Mesenchymal stem cell (in vitro differentiated cells and primary cell): ENCODE results near the gene ZNF607.
A peak's percentile ranks its signal among the peaks of the same experiment; 100 is the strongest.

Source experiments
- DNase-seq: peaks from one replicate; pipeline ENCODE4 v3.0.0-alpha.2; 2013
- H2AFZ ChIP-seq: one replicate; pipeline ENCODE4 v1.6.1; 2013; ENCODE audit warnings: low read depth, mild to moderate bottlenecking, control low read depth, inconsistent platforms, low read length, moderate library complexity
- H2AK5ac ChIP-seq: 2 replicates; pipeline ENCODE4 v1.6.1; 2013; ENCODE audit warnings: low read length, moderate library complexity, mild to moderate bottlenecking, inconsistent platforms; ENCODE audit not compliant: severe bottlenecking
- H2BK120ac ChIP-seq: one replicate; pipeline ENCODE4 v1.6.1; 2013; ENCODE audit warnings: low read depth, mild to moderate bottlenecking, inconsistent platforms, low read length, moderate library complexity
- H2BK12ac ChIP-seq, 2 experiments: one replicate each; pipeline ENCODE4 v1.6.1; 2013; ENCODE audit warnings: inconsistent platforms in 2 of 2, low read length in 2 of 2, mild to moderate bottlenecking in 2 of 2, moderate library complexity in 2 of 2, control low read depth in 1 of 2
- H2BK15ac ChIP-seq: one replicate; pipeline ENCODE4 v1.6.1; 2013; ENCODE audit warnings: mild to moderate bottlenecking, low read depth, inconsistent platforms; ENCODE audit not compliant: poor library complexity, severe bottlenecking
- H2BK5ac ChIP-seq: 2 replicates; pipeline ENCODE4 v1.6.1; 2013; ENCODE audit warnings: low read depth, mild to moderate bottlenecking, low read length, control low read depth, inconsistent platforms; ENCODE audit not compliant: poor library complexity, severe bottlenecking
- H3K14ac ChIP-seq, 2 experiments: one replicate each; pipeline ENCODE4 v1.6.1; 2013; ENCODE audit warnings: inconsistent platforms in 2 of 2, low read length in 2 of 2, control low read depth in 1 of 2, mild to moderate bottlenecking in 1 of 2, moderate library complexity in 1 of 2
- H3K18ac ChIP-seq, 2 experiments: one replicate each; pipeline ENCODE4 v1.6.1; 2013; ENCODE audit warnings: inconsistent platforms in 2 of 2, low read length in 2 of 2, control low read depth in 1 of 2, low read depth in 1 of 2, mild to moderate bottlenecking in 1 of 2
- H3K23ac ChIP-seq, 2 experiments: one replicate each; pipeline ENCODE4 v1.6.1; 2013; ENCODE audit warnings: inconsistent platforms in 2 of 2, low read length in 2 of 2, mild to moderate bottlenecking in 2 of 2, moderate library complexity in 2 of 2, control low read depth in 1 of 2
- H3K27ac ChIP-seq: 2 replicates; pipeline ENCODE4 v1.5.1; 2013; ENCODE audit warnings: mild to moderate bottlenecking, moderate library complexity, low read length, control low read depth, inconsistent platforms; ENCODE audit not compliant: poor library complexity, severe bottlenecking
- H3K27me3 ChIP-seq, 2 experiments: 2 replicates each; pipeline versions ENCODE4 v1.6.1 to v1.7.0; 2013; ENCODE audit warnings: low read length in 2 of 2, mild to moderate bottlenecking in 2 of 2, moderate library complexity in 2 of 2, control low read depth in 1 of 2, inconsistent platforms in 1 of 2; ENCODE audit not compliant: control insufficient read depth in 1 of 2, insufficient read depth in 1 of 2
- H3K36me3 ChIP-seq, 2 experiments: 2 replicates each; pipeline versions ENCODE4 v1.6.1 to v1.7.0; 2013; ENCODE audit warnings: low read length in 2 of 2, control low read depth in 1 of 2, inconsistent platforms in 1 of 2, low read depth in 1 of 2, mild to moderate bottlenecking in 1 of 2; ENCODE audit not compliant: insufficient read depth in 2 of 2, control insufficient read depth in 1 of 2
- H3K4ac ChIP-seq, 2 experiments: one replicate each; pipeline ENCODE4 v1.6.1; 2013; ENCODE audit warnings: inconsistent platforms in 2 of 2, low read length in 2 of 2, mild to moderate bottlenecking in 2 of 2, moderate library complexity in 2 of 2, control low read depth in 1 of 2, low read depth in 1 of 2
- H3K4me1 ChIP-seq: 2 replicates; pipeline ENCODE4 v1.6.1; 2013; ENCODE audit warnings: low read depth, low read length, control low read depth; ENCODE audit not compliant: control insufficient read depth, insufficient read depth
- H3K4me2 ChIP-seq: 2 replicates; pipeline ENCODE4 v1.6.1; 2013; ENCODE audit warnings: low read length, mild to moderate bottlenecking, inconsistent platforms; ENCODE audit not compliant: poor library complexity, severe bottlenecking
- H3K4me3 ChIP-seq, 2 experiments: 2 replicates each; pipeline versions ENCODE4 v1.5.1 to v1.7.0; 2013; ENCODE audit warnings: low read length in 2 of 2, mild to moderate bottlenecking in 2 of 2, control low read depth in 1 of 2, low read depth in 1 of 2; ENCODE audit not compliant: insufficient read depth in 1 of 2
- H3K79me1 ChIP-seq: replicated peaks from 2 replicates; pipeline ENCODE4 v1.6.1; 2013; ENCODE audit warnings: mild to moderate bottlenecking, control low read depth, low read length, inconsistent platforms; ENCODE audit not compliant: poor library complexity, severe bottlenecking
- H3K9ac ChIP-seq: 2 replicates; pipeline ENCODE4 v1.7.0; 2013; ENCODE audit warnings: mild to moderate bottlenecking, low read length, moderate library complexity
- H3K9me3 ChIP-seq: 2 replicates; pipeline ENCODE4 v1.7.0; 2013; ENCODE audit warnings: mild to moderate bottlenecking, low read length; ENCODE audit not compliant: control insufficient read depth
- H4K8ac ChIP-seq: one replicate; pipeline ENCODE4 v1.6.1; 2013; ENCODE audit warnings: inconsistent platforms, mild to moderate bottlenecking, low read length, moderate library complexity
- H4K91ac ChIP-seq: one replicate; pipeline ENCODE4 v1.6.1; 2013; ENCODE audit warnings: mild to moderate bottlenecking, low read length, inconsistent platforms
- WGBS: methylation state at CpG from one replicate; pipeline ENCODE4 v1.1.7; 2013; ENCODE audit warnings: mixed read lengths; 5-methylcytosine and 5-hydroxymethylcytosine counted together

ZNF607 gene

DNA sequence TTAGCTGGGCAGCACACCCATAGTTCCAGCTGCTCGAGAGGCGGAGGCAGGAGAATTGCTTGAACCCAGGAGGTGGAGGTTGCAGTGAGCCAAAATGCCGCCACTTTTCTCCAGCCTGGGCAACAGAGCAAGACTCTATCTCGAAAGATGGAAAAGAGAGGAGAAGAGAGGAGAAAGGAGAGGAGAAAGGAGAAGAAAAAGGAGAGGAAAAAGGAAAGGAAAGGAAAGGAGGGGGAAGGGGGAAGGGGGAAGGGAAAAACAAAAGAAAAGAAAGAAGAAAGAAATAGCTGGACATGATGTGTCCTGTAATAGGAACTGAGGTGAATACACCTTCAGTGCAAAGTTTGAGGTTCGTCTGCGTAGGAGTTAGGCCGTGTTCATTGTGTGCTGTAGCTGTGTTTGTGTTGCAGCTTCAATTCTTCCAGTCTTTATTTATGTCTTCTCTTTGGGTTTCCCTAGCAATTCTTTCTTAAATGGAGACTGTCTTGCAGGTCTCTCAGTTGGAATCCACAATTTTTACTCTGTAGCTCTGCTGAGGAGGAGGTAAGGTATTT lies 13.4 kb downstream of the ZNF607 start:
- WGBS: 97% methylated on average over 7 of the region's 7 CpGs

DNA sequence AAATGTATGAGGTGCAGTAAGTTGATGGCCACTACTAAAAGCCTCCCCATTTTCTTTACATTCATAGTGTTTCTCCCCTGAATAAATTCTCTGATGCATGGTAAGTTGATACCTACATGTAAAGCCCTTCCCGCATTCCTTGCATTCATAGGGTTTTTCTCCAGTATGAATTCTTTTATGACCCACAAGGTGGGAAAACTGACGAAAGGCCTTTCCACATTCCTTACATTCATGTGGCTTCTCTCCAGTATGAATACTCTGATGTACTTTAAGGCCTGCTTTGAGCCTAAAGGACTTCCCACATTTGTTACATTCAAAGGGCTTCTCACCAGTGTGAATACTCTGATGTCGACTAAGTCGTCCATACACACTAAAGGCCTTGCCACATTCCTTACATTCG lies 20.5 kb downstream of the ZNF607 start:
- H3K27me3 ChIP-seq: no peaks in the 10 kb centered on the region
- no peak overlapping the region for H2BK5ac ChIP-seq
- H2BK12ac ChIP-seq: no peak overlapping the region
- no peak overlapping the region for H3K9ac ChIP-seq
- H4K8ac ChIP-seq: no peak overlapping the region
- no peaks in the 10 kb centered on the region for H3K4me1 ChIP-seq
- DNase-seq: no peak
- H2BK15ac ChIP-seq: no peak overlapping the region
- H3K18ac ChIP-seq: no peak overlapping the region
- H3K14ac ChIP-seq: no peak overlapping the region
- no peak overlapping the region for H3K27ac ChIP-seq
- 89% methylated on average over 5 of the region's 5 CpGs for WGBS
- no peaks in the 10 kb centered on the region for H3K79me1 ChIP-seq
- no peak overlapping the region for H4K91ac ChIP-seq
- peaks cover 57% of the 10 kb centered on the region for H3K9me3 ChIP-seq
- no peak overlapping the region for H3K4me2 ChIP-seq
- no peak overlapping the region for H3K4ac ChIP-seq
- H2AK5ac ChIP-seq: no peak overlapping the region
- H2BK120ac ChIP-seq: no peak overlapping the region
- peak overlapping the region in 1 of 2 experiments; percentile 6 for H3K4me3 ChIP-seq
- H2AFZ ChIP-seq: no peak overlapping the region
- H3K23ac ChIP-seq: no peak overlapping the region
- H3K36me3 ChIP-seq: peaks cover 16 to 26% of the 10 kb centered on the region in 2 experiments

More for the DNA sequence above, 13.4 kb downstream of the ZNF607 start:
- H3K4me2 ChIP-seq: no peak overlapping the region
- H2BK15ac ChIP-seq: no peak overlapping the region
- peaks cover 56% of the 10 kb centered on the region for H3K9me3 ChIP-seq
- no peak overlapping the region for H2AFZ ChIP-seq
- no peak for DNase-seq
- H4K91ac ChIP-seq: no peak overlapping the region
- no peak overlapping the region for H2BK12ac ChIP-seq
- no peak overlapping the region for H3K14ac ChIP-seq
- no peak overlapping the region for H3K27ac ChIP-seq
- H3K4ac ChIP-seq: no peak overlapping the region
- H3K79me1 ChIP-seq: peaks cover 2% of the 10 kb centered on the region
- no peak overlapping the region for H3K9ac ChIP-seq
- H3K18ac ChIP-seq: no peak overlapping the region
- no peaks in the 10 kb centered on the region for H3K27me3 ChIP-seq
- H3K4me3 ChIP-seq: no peak overlapping the region
- H2AK5ac ChIP-seq: no peak overlapping the region
- no peaks in the 10 kb centered on the region for H3K4me1 ChIP-seq
- no peak overlapping the region for H3K23ac ChIP-seq
- no peak overlapping the region for H4K8ac ChIP-seq
- H2BK120ac ChIP-seq: no peak overlapping the region
- peaks cover 16 to 38% of the 10 kb centered on the region in 2 experiments for H3K36me3 ChIP-seq
- H2BK5ac ChIP-seq: no peak overlapping the region

DNA sequence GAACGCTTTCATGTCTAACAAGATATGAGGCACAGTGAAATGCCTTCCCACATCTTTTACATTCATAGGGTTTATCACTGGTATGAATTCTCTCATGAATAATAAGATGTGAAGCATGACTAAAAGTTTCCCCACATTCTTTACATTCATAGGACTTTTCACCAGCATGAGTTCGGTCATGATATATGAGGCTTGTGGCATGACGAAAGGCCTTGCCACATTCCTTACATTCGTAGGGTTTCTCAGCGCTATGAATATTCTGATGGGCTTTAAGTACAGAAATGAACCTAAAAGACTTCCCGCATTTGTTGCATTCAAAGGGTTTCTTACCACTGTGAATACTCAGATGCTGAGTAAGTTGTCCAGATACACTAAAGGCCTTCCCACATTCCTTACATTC lies 21.3 kb downstream of the ZNF607 start:
- Histone ChIP-seq H3K9ac (no peak overlapping the region), H3K9me3 (peaks cover 55% of the 10 kb centered on the region), H3K23ac (no peak overlapping the region), H3K36me3 (peaks cover 14 to 22% of the 10 kb centered on the region in 2 experiments), H2BK12ac (no peak overlapping the region), H2BK120ac (no peak overlapping the region), H3K4ac (no peak overlapping the region), H4K91ac (no peak overlapping the region), H2AK5ac (no peak overlapping the region), H2BK15ac (no peak overlapping the region), H3K4me1 (no peaks in the 10 kb centered on the region), H3K4me3 (no peak overlapping the region), H4K8ac (no peak overlapping the region), H3K4me2 (no peak overlapping the region), H2AFZ (no peak overlapping the region), H3K79me1 (no peaks in the 10 kb centered on the region), H3K27me3 (no peaks in the 10 kb centered on the region), H3K27ac (no peak overlapping the region), H3K18ac (no peak overlapping the region), H3K14ac (no peak overlapping the region), H2BK5ac (no peak overlapping the region)
- DNase-seq: no peak
- WGBS: 92% methylated on average over 6 of the region's 6 CpGs

DNA sequence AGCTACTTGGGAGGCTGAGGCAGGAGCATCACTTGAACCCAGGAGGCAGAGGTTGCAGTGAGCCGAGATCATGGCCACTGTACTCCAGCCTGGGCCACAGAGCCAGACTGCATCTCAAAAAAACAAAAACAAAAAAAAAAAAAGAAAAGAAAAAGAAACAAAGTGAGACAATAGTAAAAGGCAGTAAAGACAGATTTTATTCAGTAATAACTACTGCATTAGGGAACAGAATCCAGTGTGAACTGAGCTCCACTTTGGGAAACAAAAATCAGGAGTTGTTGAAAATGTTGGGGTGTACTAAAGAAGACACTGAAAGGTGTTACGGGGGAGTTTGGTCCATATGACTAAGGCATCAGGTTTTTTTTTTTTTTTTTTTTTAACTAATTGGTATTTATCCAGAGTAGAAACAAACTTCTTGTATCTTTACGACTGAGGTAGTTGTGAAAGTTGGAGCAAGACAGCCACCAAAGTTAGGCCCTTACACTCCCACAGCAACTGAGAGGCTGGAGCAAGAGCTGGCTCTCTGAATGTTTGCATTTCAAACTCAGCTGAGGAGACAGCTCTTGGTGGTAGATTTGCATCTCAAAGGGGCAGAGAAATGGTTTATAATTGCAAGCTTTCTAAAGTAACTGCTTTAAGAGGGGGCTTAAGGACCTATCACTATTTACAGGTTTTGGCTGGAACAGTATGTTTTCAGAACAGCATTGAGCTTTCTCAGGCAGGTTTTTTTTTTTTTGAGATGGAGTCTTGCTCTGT lies 24.2 kb downstream of the ZNF607 start:
- H3K18ac ChIP-seq: no peak overlapping the region
- H2AK5ac ChIP-seq: no peak overlapping the region
- H3K23ac ChIP-seq: no peak overlapping the region
- no peak overlapping the region for H2AFZ ChIP-seq
- no peak overlapping the region for H3K4me3 ChIP-seq
- peaks cover 44% of the 10 kb centered on the region for H3K9me3 ChIP-seq
- H3K4ac ChIP-seq: no peak overlapping the region
- H3K79me1 ChIP-seq: no peaks in the 10 kb centered on the region
- WGBS: no CpG with 5 or more reads among the region's 3 CpGs
- no peak overlapping the region for H3K14ac ChIP-seq
- no peaks in the 10 kb centered on the region for H3K27me3 ChIP-seq
- no peak overlapping the region for H4K91ac ChIP-seq
- no peak overlapping the region for H3K27ac ChIP-seq
- H3K9ac ChIP-seq: no peak overlapping the region
- no peak overlapping the region for H3K4me2 ChIP-seq
- no peak for DNase-seq
- no peak overlapping the region for H4K8ac ChIP-seq
- no peak overlapping the region for H2BK15ac ChIP-seq
- no peak overlapping the region for H2BK120ac ChIP-seq
- H3K36me3 ChIP-seq: peaks cover 10 to 22% of the 10 kb centered on the region in 2 experiments
- H2BK5ac ChIP-seq: no peak overlapping the region
- no peak overlapping the region for H2BK12ac ChIP-seq
- no peaks in the 10 kb centered on the region for H3K4me1 ChIP-seq
